OCI-LY7 (cell line): ENCODE results near the gene ARPC5.

Experiments used
- CTCF ChIP-seq: fragments of 200-600 bp; sonication (generic); conservative IDR thresholded peaks from 2 replicates; pipeline ENCODE4 v1.5.1; 2014; ENCODE audit warnings: mild to moderate bottlenecking, antibody characterized with exemption, low read length, moderate library complexity, mixed read lengths
- EZH2phosphoT487 ChIP-seq: fragments of 200-600 bp; sonication (generic); IDR thresholded peaks from 2 replicates; pipeline ENCODE4 v1.6.1; 2018; ENCODE audit warnings: low read depth, borderline replicate concordance, mild to moderate bottlenecking, mixed run types, antibody characterized with exemption, low read length, moderate library complexity, mixed read lengths

- no peak for TF ChIP-seq EZH2phosphoT487
- no peak for TF ChIP-seq CTCF
These were observed 431 bp downstream of the ARPC5 start for GRCh38 chr1:183635099-183635605.
